Tongue (tissue), 2 donors: ENCODE measurements around the gene C10orf53. TPM values are rescaled to one million over a fixed set of nuclear protein-coding genes. Genes with fewer than 3 reads are reported as not detected.
"Not testable (repeated sequence)": the region's sequence is repeated elsewhere in the genome, so short reads cannot be mapped to it uniquely, and the experiment has no call there.

Experiments used
- DNase-seq: peaks from one replicate; pipeline ENCODE4 v3.0.0-alpha.2; 2015
- total RNA-seq: library from RNA; depleted of rRNA; stranded (reverse); fragments of >200 nt; gene quantifications from one replicate; pipeline ENCODE4 v1.2.3, GENCODE V29; 2014

Gene C10orf53
- total RNA-seq, 1 donor from 2014 or later: not detected

GRCh38 chr10:49688261-49688846, 8.9 kb downstream of the C10orf53 start:
- DNase-seq: no peak

- DNase-seq: no peak
Observed at GRCh38 chr10:49688920-49689319, 9.5 kb downstream of the C10orf53 start.

- no peak for DNase-seq
Observed at GRCh38 chr10:49689882-49690510, 10.5 kb downstream of the C10orf53 start.

GRCh38 chr10:49690698-49691356, 11.4 kb downstream of the C10orf53 start:
- no peak for DNase-seq

- DNase-seq: no peak
Observed at GRCh38 chr10:49691588-49691987, 12.1 kb downstream of the C10orf53 start.

GRCh38 chr10:49694466-49694865, 15.0 kb downstream of the C10orf53 start:
- DNase-seq: no peak

- DNase-seq: no peak
Observed at GRCh38 chr10:49696311-49696710, 16.9 kb downstream of the C10orf53 start.

- DNase-seq: no peak
Observed at GRCh38 chr10:49698679-49699078, 19.2 kb downstream of the C10orf53 start.

- no peak for DNase-seq
Observed at GRCh38 chr10:49700211-49700610, 20.8 kb downstream of the C10orf53 start.

GRCh38 chr10:49700997-49701396, 21.5 kb downstream of the C10orf53 start:
- no peak for DNase-seq

GRCh38 chr10:49707585-49707984, 28.1 kb downstream of the C10orf53 start:
- no peak for DNase-seq

GRCh38 chr10:49709934-49710333, 30.5 kb downstream of the C10orf53 start:
- DNase-seq: no peak

- DNase-seq: no peak
Observed at GRCh38 chr10:49710966-49711365, 31.5 kb downstream of the C10orf53 start.

GRCh38 chr10:49711481-49711880, 32.0 kb downstream of the C10orf53 start:
- no peak for DNase-seq

GRCh38 chr10:49713266-49713665, 33.8 kb downstream of the C10orf53 start:
- DNase-seq: no peak

GRCh38 chr10:49715157-49715556, 35.7 kb downstream of the C10orf53 start:
- not testable (repeated sequence) for DNase-seq

GRCh38 chr10:49726593-49726992, 47.1 kb downstream of the C10orf53 start:
- DNase-seq: no peak

GRCh38 chr10:49733866-49734265, 54.4 kb downstream of the C10orf53 start:
- no peak for DNase-seq

GRCh38 chr10:49734676-49735075, 55.2 kb downstream of the C10orf53 start:
- no peak for DNase-seq

- DNase-seq: no peak
Observed at GRCh38 chr10:49735161-49735560, 55.7 kb downstream of the C10orf53 start.

GRCh38 chr10:49735848-49736563, 56.6 kb downstream of the C10orf53 start:
- no peak for DNase-seq

GRCh38 chr10:49736564-49737113, 57.2 kb downstream of the C10orf53 start:
- DNase-seq: no peak
